Loucy (cell line): ENCODE data around the gene CAPN10.
A peak's percentile ranks its signal among the peaks of the same experiment; 100 is the strongest.

ENCODE experiments used
- H2AFZ ChIP-seq: fragments of 200-600 bp; sonication (generic); 2 replicates; pipeline ENCODE4 v1.6.0; 2016; ENCODE audit warnings: antibody characterized with exemption, mild to moderate bottlenecking, low read length, moderate library complexity
- H3F3A ChIP-seq: fragments of 200-600 bp; 2 replicates; pipeline ENCODE4 v1.6.0; 2016; ENCODE audit warnings: antibody characterized with exemption, low read depth, mild to moderate bottlenecking
- H3K27me3 ChIP-seq: fragments of 200-600 bp; sonication (generic); 2 replicates; pipeline ENCODE4 v1.6.1; 2014; ENCODE audit warnings: low read length, mild to moderate bottlenecking; ENCODE audit not compliant: insufficient read depth, poor library complexity, severe bottlenecking
- H3K36me3 ChIP-seq: fragments of 200-600 bp; sonication (generic); 2 replicates; pipeline ENCODE4 v1.6.1; 2016; ENCODE audit warnings: low read length; ENCODE audit not compliant: insufficient read depth
- H3K4me1 ChIP-seq: fragments of 200-600 bp; sonication (generic); 2 replicates; pipeline ENCODE4 v1.5.1; 2014; ENCODE audit warnings: low read length, mild to moderate bottlenecking; ENCODE audit not compliant: insufficient read depth, poor library complexity, severe bottlenecking
- H3K4me2 ChIP-seq: fragments of 200-600 bp; sonication (generic); 2 replicates; pipeline ENCODE4 v1.6.0; 2014; ENCODE audit warnings: antibody characterized with exemption, low read length, low read depth, mild to moderate bottlenecking; ENCODE audit not compliant: poor library complexity, severe bottlenecking
- H3K4me3 ChIP-seq: fragments of 200-600 bp; sonication (generic); 2 replicates; pipeline ENCODE4 v1.5.1; 2014; ENCODE audit warnings: low read length, mild to moderate bottlenecking, mixed read lengths; ENCODE audit not compliant: poor library complexity, severe bottlenecking
- H3K79me2 ChIP-seq: fragments of 200-600 bp; sonication (generic); 2 replicates; pipeline ENCODE4 v1.6.1; 2014; ENCODE audit warnings: low read length; ENCODE audit not compliant: insufficient read depth
- H3K9ac ChIP-seq: fragments of 200-600 bp; sonication (generic); 2 replicates; pipeline ENCODE4 v1.6.0; 2014; ENCODE audit warnings: mild to moderate bottlenecking, low read depth, low read length, moderate library complexity; ENCODE audit not compliant: poor library complexity, severe bottlenecking
- H3K9me2 ChIP-seq: fragments of 200-600 bp; sonication (generic); replicated peaks from 2 replicates; pipeline ENCODE4 v1.6.1; 2016; ENCODE audit warnings: low read depth, low read length, mixed read lengths
- H3K9me3 ChIP-seq: fragments of 200-600 bp; sonication (generic); 2 replicates; pipeline ENCODE4 v1.6.1; 2014; ENCODE audit warnings: mild to moderate bottlenecking, antibody characterized with exemption, low read length, low read depth; ENCODE audit not compliant: insufficient read depth
- H4K20me1 ChIP-seq: fragments of 200-600 bp; sonication (generic); 2 replicates; pipeline ENCODE4 v1.6.0; 2014; ENCODE audit warnings: antibody characterized with exemption, low read length, mild to moderate bottlenecking; ENCODE audit not compliant: insufficient read depth, poor library complexity, severe bottlenecking
- CTCF ChIP-seq: fragments of 200-600 bp; sonication (generic); conservative IDR thresholded peaks from 2 replicates; pipeline ENCODE4 v1.5.1; 2014; ENCODE audit warnings: mild to moderate bottlenecking, antibody characterized with exemption, low read length
- EZH2phosphoT487 ChIP-seq: fragments of 200-600 bp; IDR thresholded peaks from 2 replicates; pipeline ENCODE4 v1.6.1; 2018; ENCODE audit warnings: antibody characterized with exemption, mild to moderate bottlenecking, moderate library complexity, borderline replicate concordance

CAPN10 gene

GRCh38 chr2:240594511-240595380 is 8.2 kb downstream of the CAPN10 start:
- Histone ChIP-seq H2AFZ (no peak overlapping the region), H3K9me3 (no peaks in the 10 kb centered on the region), H3K9me2 (no peaks in the 10 kb centered on the region), H3K4me3 (no peak overlapping the region), H3K4me1 (no peaks in the 10 kb centered on the region), H3F3A (no peaks in the 10 kb centered on the region), H3K79me2 (peaks cover 29% of the 10 kb centered on the region; the same call in 1 of the 2 replicates), H3K4me2 (no peak overlapping the region), H3K9ac (no peak overlapping the region), H4K20me1 (peaks cover 16% of the 10 kb centered on the region), H3K27me3 (no peaks in the 10 kb centered on the region), H3K36me3 (peaks cover 14% of the 10 kb centered on the region; the same call in 1 of the 2 replicates)
- TF ChIP-seq EZH2phosphoT487 (no peak), CTCF (no peak)

GRCh38 chr2:240595381-240596079 is 9.0 kb downstream of the CAPN10 start:
- no peaks in the 10 kb centered on the region for H3K9me3 ChIP-seq
- H3K4me3 ChIP-seq = no peak overlapping the region
- no peaks in the 10 kb centered on the region for H3K27me3 ChIP-seq
- H3F3A ChIP-seq = no peaks in the 10 kb centered on the region
- H3K4me1 ChIP-seq = no peaks in the 10 kb centered on the region
- no peak overlapping the region for H3K9ac ChIP-seq
- H3K36me3 ChIP-seq = peaks cover 14% of the 10 kb centered on the region; the same call in 1 of the 2 replicates
- H3K9me2 ChIP-seq = no peaks in the 10 kb centered on the region
- no peak overlapping the region for H3K4me2 ChIP-seq
- H2AFZ ChIP-seq = no peak overlapping the region
- TF ChIP-seq CTCF = peak; percentile 71
- no peak for TF ChIP-seq EZH2phosphoT487
- H3K79me2 ChIP-seq = peaks cover 21% of the 10 kb centered on the region; the same call in 1 of the 2 replicates
- peaks cover 10% of the 10 kb centered on the region for H4K20me1 ChIP-seq

- H3F3A ChIP-seq = no peaks in the 10 kb centered on the region
- no peaks in the 10 kb centered on the region for H3K9me2 ChIP-seq
- no peaks in the 10 kb centered on the region for H3K9me3 ChIP-seq
- peaks cover 14% of the 10 kb centered on the region; the same call in 1 of the 2 replicates for H3K36me3 ChIP-seq
- no peaks in the 10 kb centered on the region for H3K4me1 ChIP-seq
- H3K4me3 ChIP-seq = no peak overlapping the region
- H3K79me2 ChIP-seq = peaks cover 15% of the 10 kb centered on the region; the same call in 1 of the 2 replicates
- H2AFZ ChIP-seq = no peak overlapping the region
- H4K20me1 ChIP-seq = peaks cover 10% of the 10 kb centered on the region
- TF ChIP-seq EZH2phosphoT487 = no peak
- no peak for TF ChIP-seq CTCF
- H3K9ac ChIP-seq = no peak overlapping the region
- H3K27me3 ChIP-seq = no peaks in the 10 kb centered on the region
- H3K4me2 ChIP-seq = no peak overlapping the region
Measured at GRCh38 chr2:240596080-240596460, 9.5 kb downstream of the CAPN10 start.
